Right lobe of liver (tissue), 4 donors: Measurements from ENCODE around the gene SOAT1.
"Not testable (repeated sequence)": the region's sequence is repeated elsewhere in the genome, so short reads cannot be mapped to it uniquely, and the experiment has no call there.

Experiments
- POLR2A ChIP-seq: fragments of 450-650 bp; IDR thresholded peaks from one replicate; pipeline ENCODE4 v1.6.1; 2017; ENCODE audit warnings: antibody characterized with exemption, mild to moderate bottlenecking
- TF ChIP-seq, protein P1 (sequence below), 4 donors: fragments of 200-600 bp in 3 of 4; fragments of 450-650 bp in 1 of 4; IDR thresholded peaks; one replicate each; pipeline versions ENCODE4 v1.5.1 to v1.8.0; 2016 to 2022; ENCODE audit warnings: antibody characterized with exemption in 4 of 4, mild to moderate bottlenecking in 2 of 4
- donor health status: DM: no; HTN: no; CAD: no.
- donor health status: DM: no; HTN: no; CAD: no.
- donor health status: DM: no; HTN: yes; CAD: no.

DNA sequence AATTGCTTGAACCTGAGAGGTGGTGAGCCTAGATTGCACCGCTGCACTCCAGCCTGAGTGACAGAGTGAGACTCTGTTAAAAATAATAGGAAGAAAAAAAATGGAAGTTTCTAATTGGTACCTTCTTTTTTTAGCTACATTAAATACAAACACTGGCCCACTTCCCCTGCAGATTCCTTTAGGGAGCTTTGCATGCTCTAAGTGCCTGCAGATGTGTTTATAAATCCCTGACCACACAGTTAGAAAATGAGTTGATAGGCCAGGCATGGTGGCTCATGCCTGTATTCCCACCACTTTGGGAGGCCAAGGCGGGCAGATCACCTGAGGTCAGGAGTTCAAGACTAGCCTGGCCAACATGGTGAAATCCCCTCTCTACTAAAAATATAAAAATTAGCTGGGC lies 68.0 kb downstream of the SOAT1 start:
- TF ChIP-seq, protein P1, sequence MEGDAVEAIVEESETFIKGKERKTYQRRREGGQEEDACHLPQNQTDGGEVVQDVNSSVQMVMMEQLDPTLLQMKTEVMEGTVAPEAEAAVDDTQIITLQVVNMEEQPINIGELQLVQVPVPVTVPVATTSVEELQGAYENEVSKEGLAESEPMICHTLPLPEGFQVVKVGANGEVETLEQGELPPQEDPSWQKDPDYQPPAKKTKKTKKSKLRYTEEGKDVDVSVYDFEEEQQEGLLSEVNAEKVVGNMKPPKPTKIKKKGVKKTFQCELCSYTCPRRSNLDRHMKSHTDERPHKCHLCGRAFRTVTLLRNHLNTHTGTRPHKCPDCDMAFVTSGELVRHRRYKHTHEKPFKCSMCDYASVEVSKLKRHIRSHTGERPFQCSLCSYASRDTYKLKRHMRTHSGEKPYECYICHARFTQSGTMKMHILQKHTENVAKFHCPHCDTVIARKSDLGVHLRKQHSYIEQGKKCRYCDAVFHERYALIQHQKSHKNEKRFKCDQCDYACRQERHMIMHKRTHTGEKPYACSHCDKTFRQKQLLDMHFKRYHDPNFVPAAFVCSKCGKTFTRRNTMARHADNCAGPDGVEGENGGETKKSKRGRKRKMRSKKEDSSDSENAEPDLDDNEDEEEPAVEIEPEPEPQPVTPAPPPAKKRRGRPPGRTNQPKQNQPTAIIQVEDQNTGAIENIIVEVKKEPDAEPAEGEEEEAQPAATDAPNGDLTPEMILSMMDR (IDR thresholded peaks at IDR 0.05), result not testable (repeated sequence)
- not testable (repeated sequence) for TF ChIP-seq POLR2A
